HG03575 (cell line): ENCODE measurements around the gene SLC25A6.
"Not testable (repeated sequence)": the region's sequence is repeated elsewhere in the genome, so short reads cannot be mapped to it uniquely, and the experiment has no call there.

ENCODE experiments used
- ATAC-seq: cut with Tn5 transposase; IDR thresholded peaks from one replicate; pipeline ENCODE4 v1.9.1; 2021; ENCODE audit not compliant: unreplicated experiment, insufficient number of reproducible peaks, low FRiP score; ENCODE audit errors: extremely low read depth

SLC25A6 gene

GRCh38 chrX:1393871-1394615 lies 2.1 kb upstream of the SLC25A6 start:
- ATAC-seq: no peak

GRCh38 chrX:1392376-1393068 lies 609 bp upstream of the SLC25A6 start:
- ATAC-seq: no peak

- ATAC-seq: peak; percentile 12
These were observed 575 bp downstream of the SLC25A6 start for GRCh38 chrX:1391370-1391706.

GRCh38 chrX:1390621-1391369 lies 1.1 kb downstream of the SLC25A6 start:
- ATAC-seq: no peak

GRCh38 chrX:1389993-1390285 lies 2.0 kb downstream of the SLC25A6 start:
- ATAC-seq: no peak

GRCh38 chrX:1389181-1389992 lies 2.5 kb downstream of the SLC25A6 start:
- no peak for ATAC-seq

GRCh38 chrX:1388651-1389050 lies 3.3 kb downstream of the SLC25A6 start:
- ATAC-seq: no peak

GRCh38 chrX:1387141-1387776 lies 4.7 kb downstream of the SLC25A6 start:
- ATAC-seq: no peak

GRCh38 chrX:1386338-1387127 lies 5.4 kb downstream of the SLC25A6 start:
- no peak for ATAC-seq

GRCh38 chrX:1385253-1386223 lies 6.4 kb downstream of the SLC25A6 start:
- ATAC-seq: no peak

GRCh38 chrX:1384658-1385252 lies 7.2 kb downstream of the SLC25A6 start:
- no peak for ATAC-seq

GRCh38 chrX:1380672-1381233 lies 11.2 kb downstream of the SLC25A6 start:
- ATAC-seq: no peak

- no peak for ATAC-seq
These were observed 13.6 kb downstream of the SLC25A6 start for GRCh38 chrX:1378306-1378759.

- ATAC-seq: no peak
These were observed 23.6 kb downstream of the SLC25A6 start for GRCh38 chrX:1368385-1368698.

- ATAC-seq: not testable (repeated sequence)
These were observed 25.6 kb downstream of the SLC25A6 start for GRCh38 chrX:1366363-1366762.

GRCh38 chrX:1361910-1362309 lies 30.0 kb downstream of the SLC25A6 start:
- ATAC-seq: no peak

- ATAC-seq: no peak
These were observed 30.6 kb downstream of the SLC25A6 start for GRCh38 chrX:1361275-1361674.
